OCI-LY3 (cell line): ENCODE measurements around the gene GGT1.
"Not testable (repeated sequence)": the region's sequence is repeated elsewhere in the genome, so short reads cannot be mapped to it uniquely, and the experiment has no call there.

ENCODE experiments used
- CTCF ChIP-seq: fragments of 200-600, 300-600 bp; sonication (generic); IDR thresholded peaks from 2 replicates; pipeline ENCODE4 v1.5.1; 2014; ENCODE audit warnings: antibody characterized with exemption, low read length, low read depth
- EZH2phosphoT487 ChIP-seq: fragments of 200-600 bp; shearing (Covaris generic); IDR thresholded peaks from 2 replicates; pipeline ENCODE4 v1.6.1; 2018; ENCODE audit warnings: antibody characterized with exemption, mixed run types, low read depth

GRCh38 chr22:24667904-24668303 is 64.9 kb downstream of the GGT1 start:
- TF ChIP-seq CTCF, EZH2phosphoT487: not testable (repeated sequence)
